SK-N-MC (cell line): ENCODE results near the gene TSHZ2.
"Not testable (repeated sequence)": the region's sequence is repeated elsewhere in the genome, so short reads cannot be mapped to it uniquely, and the experiment has no call there.

Experiments
- DNase-seq: peaks from one replicate; pipeline ENCODE4 v3.0.0-alpha.2; 2011; ENCODE audit warnings: low read depth, low spot score
- H3K27ac ChIP-seq: fragments of 200-600 bp; sonication (generic); 2 replicates; pipeline ENCODE4 v1.5.1; 2016; ENCODE audit warnings: mixed run types
- H3K36me3 ChIP-seq: fragments of 200-600 bp; sonication (generic); 2 replicates; pipeline ENCODE4 v1.6.1; 2017; ENCODE audit warnings: antibody characterized with exemption, low read length, mixed read lengths; ENCODE audit not compliant: insufficient read depth
- H3K4me3 ChIP-seq: fragments of 200-600 bp; sonication (generic); 2 replicates; pipeline ENCODE4 v1.5.1; 2016
- H3K9ac ChIP-seq: fragments of 200-600 bp; sonication (generic); 2 replicates; pipeline ENCODE4 v1.8.0; 2017; ENCODE audit warnings: mixed run types, mixed read lengths; ENCODE audit not compliant: insufficient read length
- H3K9me3 ChIP-seq: fragments of 200-600 bp; sonication (generic); 2 replicates; pipeline ENCODE4 v1.6.1; 2017; ENCODE audit warnings: low read depth, mild to moderate bottlenecking, antibody characterized with exemption, low read length, moderate library complexity, mixed read lengths
- EZH2 ChIP-seq: fragments of 200-600 bp; sonication (generic); IDR thresholded peaks from one replicate; pipeline ENCODE4 v1.6.1; 2017; ENCODE audit warnings: antibody characterized with exemption
- FOXP2 ChIP-seq: optimal IDR thresholded peaks from 2 replicates; pipeline ENCODE3; 2011; ENCODE audit warnings: mild to moderate bottlenecking, moderate library complexity; ENCODE audit not compliant: insufficient read depth; ENCODE audit errors: extremely low read length, control extremely low read depth
- POLR2AphosphoS5 ChIP-seq: IDR thresholded peaks from 2 replicates; pipeline ENCODE4 v1.6.1; 2012; ENCODE audit warnings: mild to moderate bottlenecking, low read depth, low read length, borderline replicate concordance

TSHZ2 gene

DNA sequence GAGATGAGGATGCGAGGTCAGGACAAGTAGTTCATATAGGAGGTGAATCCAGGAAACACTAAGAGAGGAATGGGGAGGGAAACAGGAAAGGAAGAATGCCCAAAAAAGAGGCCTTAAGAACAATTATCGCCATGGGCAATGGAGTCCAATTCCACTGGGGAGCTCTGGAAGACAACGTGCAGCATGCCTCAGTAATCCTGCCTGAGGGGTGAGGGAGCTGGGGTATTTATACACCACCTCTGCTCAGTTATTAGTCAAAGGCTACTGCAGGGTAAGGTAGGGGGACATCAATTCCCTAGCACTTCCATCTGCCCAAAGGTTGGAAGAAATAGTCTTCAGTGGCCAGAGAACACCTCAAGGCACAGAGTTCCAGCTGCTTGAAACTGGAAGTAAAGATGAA, 525.1 kb downstream of the TSHZ2 start:
- H3K36me3 ChIP-seq = no peaks in the 10 kb centered on the region
- no peak for TF ChIP-seq EZH2
- TF ChIP-seq FOXP2 = no peak
- TF ChIP-seq POLR2AphosphoS5 = no peak

GRCh38 chr20:53498341-53498740, 526.2 kb downstream of the TSHZ2 start:
- Histone ChIP-seq H3K9me3 (no peaks in the 10 kb centered on the region), H3K4me3 (no peak overlapping the region), H3K36me3 (no peaks in the 10 kb centered on the region), H3K9ac (no peak overlapping the region), H3K27ac (no peak overlapping the region)
- TF ChIP-seq POLR2AphosphoS5 (no peak), FOXP2 (no peak), EZH2 (no peak)
- DNase-seq = no peak

More for the DNA sequence above, 525.1 kb downstream of the TSHZ2 start:
- DNase-seq = no peak
- Histone ChIP-seq H3K27ac (no peak overlapping the region), H3K9me3 (no peaks in the 10 kb centered on the region), H3K4me3 (no peak overlapping the region), H3K9ac (no peak overlapping the region)

DNA sequence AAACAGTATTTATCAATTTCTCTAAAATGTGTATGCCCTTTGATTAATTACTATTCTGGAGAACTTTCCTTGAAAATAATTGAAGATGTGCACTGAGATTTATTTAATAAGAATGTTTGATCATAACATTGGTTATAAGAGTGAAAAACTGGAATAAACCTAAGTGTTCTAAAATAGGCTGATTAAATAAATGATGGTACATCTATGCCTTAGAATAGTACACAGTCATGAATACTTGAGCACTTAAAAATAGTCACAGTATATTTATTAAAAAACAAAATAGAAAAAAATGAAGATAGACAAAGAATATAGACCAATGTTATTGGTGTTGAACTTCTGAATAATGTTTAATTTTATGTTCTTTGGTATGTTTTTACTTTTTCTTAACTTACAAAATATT, 528.5 kb downstream of the TSHZ2 start:
- H3K9me3 ChIP-seq = no peaks in the 10 kb centered on the region
- H3K36me3 ChIP-seq = no peaks in the 10 kb centered on the region
- TF ChIP-seq FOXP2 = no peak
- no peak for TF ChIP-seq EZH2
- TF ChIP-seq POLR2AphosphoS5 = no peak
- H3K4me3 ChIP-seq = no peak overlapping the region
- no peak overlapping the region for H3K9ac ChIP-seq
- no peak overlapping the region for H3K27ac ChIP-seq
- no peak for DNase-seq

DNA sequence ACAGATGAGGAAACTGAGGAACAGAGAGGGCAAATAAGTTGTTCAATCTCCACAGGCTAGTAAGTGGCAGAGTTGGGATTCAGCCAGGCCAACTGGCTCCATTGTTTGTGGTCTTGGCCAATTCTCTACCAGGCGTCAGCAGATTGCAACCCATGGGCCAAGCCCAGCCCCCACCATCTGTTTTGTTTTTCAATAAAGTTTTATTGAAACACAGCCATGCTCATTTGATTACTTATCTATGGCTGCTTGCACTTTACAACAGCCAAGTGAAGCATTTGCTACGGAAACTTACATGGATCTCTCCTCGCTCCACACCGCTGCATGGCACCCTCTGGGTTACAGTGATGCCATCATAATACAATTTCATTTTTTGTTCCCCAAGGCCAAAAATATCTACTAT, 530.7 kb downstream of the TSHZ2 start:
- Histone ChIP-seq H3K4me3 (no peak overlapping the region), H3K36me3 (no peaks in the 10 kb centered on the region), H3K27ac (no peak overlapping the region), H3K9ac (no peak overlapping the region), H3K9me3 (no peaks in the 10 kb centered on the region)
- no peak for TF ChIP-seq FOXP2
- TF ChIP-seq POLR2AphosphoS5 = no peak
- no peak for TF ChIP-seq EZH2
- no peak for DNase-seq

DNA sequence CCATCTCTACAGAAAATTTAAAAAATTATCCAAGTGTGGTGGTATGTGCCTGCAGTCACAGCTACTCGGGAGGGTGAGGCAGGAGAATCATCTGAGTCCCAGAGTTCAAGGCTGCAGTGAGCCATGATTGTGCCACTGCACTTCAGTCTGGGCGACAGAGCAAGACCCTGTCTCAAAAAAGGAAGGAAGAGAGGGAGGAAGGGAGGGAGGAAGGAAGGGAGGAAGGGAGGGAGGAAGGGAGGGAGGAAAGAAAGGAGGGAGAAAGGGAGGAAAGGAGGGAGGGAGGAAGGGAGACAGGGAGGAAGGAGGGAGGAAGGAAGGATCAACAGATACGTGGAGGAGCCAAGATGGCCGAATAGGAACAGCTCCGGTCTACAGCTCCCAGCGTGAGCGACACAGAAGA, 531.4 kb downstream of the TSHZ2 start:
- Histone ChIP-seq H3K27ac (no peak overlapping the region), H3K9ac (no peak overlapping the region), H3K9me3 (no peaks in the 10 kb centered on the region), H3K36me3 (no peaks in the 10 kb centered on the region), H3K4me3 (no peak overlapping the region)
- no peak for DNase-seq
- no peak for TF ChIP-seq POLR2AphosphoS5
- no peak for TF ChIP-seq EZH2
- no peak for TF ChIP-seq FOXP2

- not testable (repeated sequence) for H3K9me3 ChIP-seq, H3K27ac ChIP-seq, DNase-seq, H3K36me3 ChIP-seq, H3K4me3 ChIP-seq, H3K9ac ChIP-seq
Observed at GRCh38 chr20:53504106-53504505, 531.9 kb downstream of the TSHZ2 start.

GRCh38 chr20:53510262-53510661, 538.1 kb downstream of the TSHZ2 start:
- H3K27ac ChIP-seq = no peak overlapping the region
- no peaks in the 10 kb centered on the region for H3K36me3 ChIP-seq
- no peak for TF ChIP-seq EZH2
- no peak for TF ChIP-seq FOXP2
- TF ChIP-seq POLR2AphosphoS5 = no peak
- no peak overlapping the region for H3K9ac ChIP-seq
- no peak for DNase-seq
- H3K4me3 ChIP-seq = no peak overlapping the region
- no peaks in the 10 kb centered on the region for H3K9me3 ChIP-seq

GRCh38 chr20:53510704-53511103, 538.5 kb downstream of the TSHZ2 start:
- TF ChIP-seq FOXP2 = no peak
- TF ChIP-seq EZH2 = no peak
- no peak overlapping the region for H3K9ac ChIP-seq
- no peak overlapping the region for H3K27ac ChIP-seq
- H3K9me3 ChIP-seq = no peaks in the 10 kb centered on the region
- H3K4me3 ChIP-seq = no peak overlapping the region
- no peaks in the 10 kb centered on the region for H3K36me3 ChIP-seq
- no peak for DNase-seq

GRCh38 chr20:53512076-53512475, 539.9 kb downstream of the TSHZ2 start:
- H3K9me3 ChIP-seq = no peaks in the 10 kb centered on the region
- H3K4me3 ChIP-seq = no peak overlapping the region
- H3K27ac ChIP-seq = no peak overlapping the region
- TF ChIP-seq FOXP2 (no peak), EZH2 (no peak), POLR2AphosphoS5 (no peak)
- no peak overlapping the region for H3K9ac ChIP-seq
- no peaks in the 10 kb centered on the region for H3K36me3 ChIP-seq
- DNase-seq = no peak
